SHP77 (cell line): ENCODE results near the gene CDC34.

Source experiments
- DNase-seq, 2 experiments: peaks; one replicate each; lab custom pipeline; 2025; lab: John Stamatoyannopoulos, UW

CDC34 gene

DNA sequence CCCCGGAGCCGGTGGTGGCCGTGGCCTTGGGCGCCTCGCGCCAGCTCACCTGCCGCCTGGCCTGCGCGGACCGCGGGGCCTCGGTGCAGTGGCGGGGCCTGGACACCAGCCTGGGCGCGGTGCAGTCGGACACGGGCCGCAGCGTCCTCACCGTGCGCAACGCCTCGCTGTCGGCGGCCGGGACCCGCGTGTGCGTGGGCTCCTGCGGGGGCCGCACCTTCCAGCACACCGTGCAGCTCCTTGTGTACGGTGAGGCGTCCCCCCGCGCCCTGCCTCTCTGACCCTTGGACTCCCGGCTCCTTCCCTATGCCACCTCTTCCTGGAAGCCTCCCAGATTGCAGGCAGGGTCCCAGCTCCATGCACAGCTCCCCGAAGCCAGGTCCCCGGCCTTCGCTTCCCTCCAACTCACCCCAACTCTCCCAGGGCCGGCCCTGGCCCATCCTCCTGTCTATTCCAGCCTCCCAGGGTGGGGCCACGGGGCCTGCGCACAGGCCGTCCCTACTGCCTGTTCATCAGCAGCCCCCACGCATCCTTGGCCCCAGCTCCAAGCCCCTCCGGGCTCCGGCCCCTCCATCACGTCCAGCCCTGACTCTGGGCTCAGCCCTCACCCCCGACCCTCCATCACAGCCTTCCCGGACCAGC lies 33.6 kb upstream of the CDC34 start:
- no peak for DNase-seq

DNA sequence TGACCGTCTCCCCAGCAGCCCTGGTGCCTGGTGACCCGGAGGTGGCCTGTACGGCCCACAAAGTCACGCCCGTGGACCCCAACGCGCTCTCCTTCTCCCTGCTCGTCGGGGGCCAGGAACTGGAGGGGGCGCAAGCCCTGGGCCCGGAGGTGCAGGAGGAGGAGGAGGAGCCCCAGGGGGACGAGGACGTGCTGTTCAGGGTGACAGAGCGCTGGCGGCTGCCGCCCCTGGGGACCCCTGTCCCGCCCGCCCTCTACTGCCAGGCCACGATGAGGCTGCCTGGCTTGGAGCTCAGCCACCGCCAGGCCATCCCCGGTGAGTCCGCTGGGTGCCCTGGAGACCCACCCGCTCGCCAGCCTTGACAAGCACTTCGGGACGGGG lies 33.1 kb upstream of the CDC34 start:
- DNase-seq = no peak

DNA sequence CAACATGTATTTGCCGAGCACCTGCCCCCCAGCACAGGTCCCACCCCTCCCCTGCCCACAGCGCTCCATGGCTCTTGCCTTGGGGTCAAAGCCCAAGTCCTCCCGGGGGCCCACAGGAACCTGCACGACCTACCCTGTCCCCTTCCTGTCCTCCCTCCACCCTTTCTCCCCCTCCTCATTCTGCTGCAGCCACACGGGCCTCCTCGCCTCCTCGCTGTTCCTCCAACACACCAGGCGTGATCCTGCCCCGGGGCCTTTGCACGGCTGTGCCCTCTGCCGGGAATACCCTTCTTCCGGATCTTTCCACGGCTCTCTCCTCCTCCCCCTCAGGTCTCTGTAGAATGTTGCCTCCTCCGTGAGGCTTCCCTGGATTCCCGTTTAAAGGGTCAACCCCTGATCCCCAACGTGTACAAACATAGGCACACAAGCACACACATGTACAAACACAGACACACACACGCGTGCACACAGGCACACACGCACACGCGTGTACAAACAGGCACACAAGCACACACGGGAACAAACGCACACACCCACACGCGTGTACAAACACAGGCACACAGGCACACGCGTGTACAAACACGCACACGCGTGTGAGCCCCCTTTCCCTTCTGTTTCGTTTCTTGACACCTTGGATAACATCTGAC lies 32.5 kb upstream of the CDC34 start:
- no peak for DNase-seq

DNA sequence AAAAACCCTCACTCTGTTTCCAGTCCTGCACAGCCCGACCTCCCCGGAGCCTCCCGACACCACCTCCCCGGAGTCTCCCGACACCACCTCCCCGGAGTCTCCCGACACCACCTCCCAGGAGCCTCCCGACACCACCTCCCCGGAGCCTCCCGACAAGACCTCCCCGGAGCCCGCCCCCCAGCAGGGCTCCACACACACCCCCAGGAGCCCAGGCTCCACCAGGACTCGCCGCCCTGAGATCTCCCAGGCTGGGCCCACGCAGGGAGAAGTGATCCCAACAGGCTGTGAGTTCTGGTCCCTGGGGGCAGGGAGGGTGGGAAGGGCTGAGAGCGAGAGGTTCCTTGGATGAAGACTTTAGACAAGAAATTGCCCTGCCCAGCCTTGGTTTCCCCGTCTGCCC lies 29.9 kb upstream of the CDC34 start:
- no peak for DNase-seq

DNA sequence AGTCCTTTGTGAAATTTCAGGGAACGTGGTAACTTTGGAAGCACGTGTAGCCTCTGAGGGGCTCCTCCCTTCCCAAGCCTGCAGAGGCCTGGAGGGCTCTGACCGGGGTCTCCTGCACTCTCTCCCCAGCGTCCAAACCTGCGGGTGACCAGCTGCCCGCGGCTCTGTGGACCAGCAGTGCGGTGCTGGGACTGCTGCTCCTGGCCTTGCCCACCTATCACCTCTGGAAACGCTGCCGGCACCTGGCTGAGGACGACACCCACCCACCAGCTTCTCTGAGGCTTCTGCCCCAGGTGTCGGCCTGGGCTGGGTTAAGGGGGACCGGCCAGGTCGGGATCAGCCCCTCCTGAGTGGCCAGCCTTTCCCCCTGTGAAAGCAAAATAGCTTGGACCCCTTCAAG lies 26.9 kb upstream of the CDC34 start:
- DNase-seq = no peak

DNA sequence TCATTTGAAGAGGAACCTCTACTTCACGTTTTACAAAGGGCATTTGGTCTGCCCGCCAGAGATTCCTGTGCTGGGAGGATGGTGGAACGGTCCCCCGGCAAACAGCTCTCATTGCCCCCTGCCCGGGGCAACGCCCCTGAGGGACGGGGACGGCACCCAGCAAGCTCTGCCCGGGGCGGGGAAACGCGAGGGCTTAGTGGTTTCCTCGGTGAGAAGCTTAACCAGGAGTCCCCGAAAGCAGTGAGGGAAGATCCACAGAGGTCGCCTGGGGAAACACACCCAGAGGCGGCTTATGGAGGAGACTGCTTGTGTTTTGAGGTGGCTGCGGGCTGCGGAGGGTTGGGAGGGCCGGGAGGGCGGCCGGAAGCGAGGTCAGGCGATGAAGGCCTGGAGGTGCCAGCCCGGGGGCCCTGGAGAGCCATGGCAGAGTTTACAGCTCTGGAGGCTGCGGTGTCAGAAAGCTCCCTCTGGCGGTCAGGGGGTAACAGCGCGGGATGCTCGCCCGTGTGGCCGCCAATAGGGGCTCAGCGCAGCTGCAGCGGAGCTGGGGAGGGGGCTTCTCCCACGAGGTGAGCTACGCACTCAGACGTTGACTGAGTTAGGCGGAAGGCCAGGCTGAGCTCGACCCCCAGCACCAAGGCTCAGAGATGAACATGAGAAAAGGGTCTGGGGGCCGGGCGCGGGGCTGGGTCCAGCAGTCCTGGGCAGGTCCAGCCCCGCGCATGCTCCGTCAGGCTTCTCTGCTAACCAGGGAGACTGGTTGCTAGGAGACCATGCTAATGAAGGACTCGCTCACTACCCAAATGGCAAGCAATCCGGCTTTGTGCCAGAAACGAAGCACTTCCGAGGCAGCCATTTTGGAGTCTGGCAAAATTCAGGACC lies 24.9 kb upstream of the CDC34 start:
- peak; percentile 97 to 99 for DNase-seq

DNA sequence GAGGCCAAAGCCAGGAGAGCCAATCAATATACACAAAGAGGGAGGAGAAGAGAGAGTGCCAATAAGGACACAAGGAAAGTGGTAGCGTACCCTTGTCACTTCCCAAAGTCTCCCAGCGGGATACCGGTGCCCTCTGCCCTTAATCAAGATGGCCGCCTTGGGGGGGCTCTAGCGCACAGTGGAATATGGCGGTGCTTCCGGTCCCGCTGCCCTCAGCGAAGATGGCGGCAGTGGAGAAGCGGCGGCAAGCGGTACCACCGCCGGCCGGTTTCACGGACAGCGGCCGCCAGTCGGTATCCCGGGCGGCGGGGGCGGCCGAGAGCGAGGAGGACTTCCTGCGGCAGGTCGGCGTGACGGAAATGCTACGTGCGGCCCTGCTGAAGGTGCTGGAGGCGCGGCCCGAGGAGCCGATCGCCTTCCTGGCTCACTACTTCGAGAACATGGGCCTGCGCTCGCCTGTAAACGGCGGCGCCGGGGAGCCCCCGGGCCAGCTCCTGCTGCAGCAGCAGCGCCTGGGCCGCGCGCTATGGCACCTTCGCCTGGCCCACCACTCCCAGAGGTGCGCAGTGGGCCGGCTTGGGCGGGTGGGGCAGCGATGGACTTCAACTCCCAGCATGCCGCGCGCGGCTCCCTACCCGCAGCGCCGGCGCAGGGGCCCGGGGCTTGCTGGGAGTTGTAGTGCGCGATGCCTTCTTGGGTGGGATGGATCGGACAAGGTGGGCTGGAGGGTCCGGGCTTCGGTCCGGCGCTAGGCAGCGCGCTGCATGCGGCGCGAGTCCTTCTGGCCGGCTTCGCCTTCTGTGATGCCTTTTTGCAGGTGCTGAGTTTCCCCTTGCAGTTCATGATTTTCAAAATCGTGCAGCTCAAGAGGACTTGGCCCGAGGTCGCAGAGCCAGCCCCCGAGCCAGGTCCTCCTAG lies 24.0 kb upstream of the CDC34 start, which contains the start of gene TPGS1:
Gene TPGS1 (plus strand): TSS at position 212 of the 918 bp plus-strand sequence. CDS start 10 bp downstream, at position 222.
- peak; percentile 57 to 85 for DNase-seq

DNA sequence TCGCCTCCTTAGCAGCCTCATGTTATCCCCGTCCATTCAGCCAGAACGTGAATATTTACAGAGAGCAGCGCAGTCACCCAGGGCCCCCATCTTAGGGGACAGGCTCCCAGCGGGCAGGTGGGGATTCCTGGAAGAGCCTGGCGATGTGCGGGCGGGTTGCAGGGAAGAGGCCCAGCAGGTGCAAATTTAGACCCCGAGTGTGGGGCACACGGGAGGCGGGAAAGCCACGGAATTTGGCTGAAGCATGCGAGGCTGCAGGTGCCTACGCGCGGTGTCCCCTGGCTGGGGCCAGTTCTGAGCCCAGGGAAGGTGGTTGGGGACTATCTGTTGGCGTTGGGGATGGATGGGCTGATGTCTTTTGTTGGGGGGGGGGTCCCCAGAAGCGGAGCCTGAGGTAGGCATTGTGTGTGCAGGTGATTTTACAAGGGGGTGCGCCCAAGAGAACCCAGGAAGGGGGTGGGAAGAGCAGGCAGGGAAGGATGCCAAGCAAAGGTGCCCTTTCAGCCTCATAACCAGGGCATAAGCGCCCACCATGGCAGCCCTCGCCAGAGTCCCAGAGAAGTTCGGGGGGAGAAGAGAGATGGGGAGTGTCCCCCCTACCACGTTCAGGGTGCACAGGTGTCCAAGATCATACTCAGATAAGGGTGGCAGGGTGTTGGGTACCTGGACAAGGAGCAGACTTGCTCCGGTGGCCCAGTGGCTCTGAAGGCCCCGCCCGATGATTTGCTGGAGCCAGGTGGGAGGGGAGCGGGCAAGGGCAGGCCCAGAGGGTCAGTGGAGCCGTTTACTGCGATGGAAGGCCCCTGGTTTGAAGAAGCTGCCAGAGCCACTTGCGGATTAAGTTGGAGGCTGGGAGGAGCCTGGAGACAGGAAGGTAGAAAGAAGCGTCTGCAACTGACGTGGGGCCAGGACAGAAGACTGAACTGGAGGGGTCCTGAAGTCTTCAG lies 23.1 kb upstream of the CDC34 start:
- DNase-seq = no peak

DNA sequence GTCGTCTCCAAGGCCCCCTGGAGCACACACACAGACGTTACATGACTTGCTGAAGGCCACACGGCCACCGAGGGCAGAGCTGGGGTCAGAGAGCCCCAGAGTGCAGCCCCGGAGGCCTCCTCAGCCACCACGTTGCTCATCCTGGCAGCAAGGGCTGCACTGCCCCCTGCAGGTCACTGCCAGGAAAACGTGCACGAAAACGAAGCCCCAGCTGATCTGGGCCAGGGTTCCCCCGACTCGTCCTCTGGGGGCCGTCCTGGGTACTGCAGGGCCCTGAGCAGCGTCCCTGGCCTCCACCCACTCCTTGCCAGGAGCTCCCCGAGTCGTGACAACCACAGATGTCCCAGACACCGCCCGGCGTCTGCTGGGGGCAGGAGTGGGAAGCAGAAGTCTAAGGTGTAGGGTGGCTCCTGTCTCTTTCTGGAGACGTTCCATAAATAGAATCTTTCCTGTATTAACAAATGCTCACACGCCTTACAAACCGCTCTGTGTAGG lies 20.9 kb upstream of the CDC34 start:
- peak; percentile 83 to 87 for DNase-seq

DNA sequence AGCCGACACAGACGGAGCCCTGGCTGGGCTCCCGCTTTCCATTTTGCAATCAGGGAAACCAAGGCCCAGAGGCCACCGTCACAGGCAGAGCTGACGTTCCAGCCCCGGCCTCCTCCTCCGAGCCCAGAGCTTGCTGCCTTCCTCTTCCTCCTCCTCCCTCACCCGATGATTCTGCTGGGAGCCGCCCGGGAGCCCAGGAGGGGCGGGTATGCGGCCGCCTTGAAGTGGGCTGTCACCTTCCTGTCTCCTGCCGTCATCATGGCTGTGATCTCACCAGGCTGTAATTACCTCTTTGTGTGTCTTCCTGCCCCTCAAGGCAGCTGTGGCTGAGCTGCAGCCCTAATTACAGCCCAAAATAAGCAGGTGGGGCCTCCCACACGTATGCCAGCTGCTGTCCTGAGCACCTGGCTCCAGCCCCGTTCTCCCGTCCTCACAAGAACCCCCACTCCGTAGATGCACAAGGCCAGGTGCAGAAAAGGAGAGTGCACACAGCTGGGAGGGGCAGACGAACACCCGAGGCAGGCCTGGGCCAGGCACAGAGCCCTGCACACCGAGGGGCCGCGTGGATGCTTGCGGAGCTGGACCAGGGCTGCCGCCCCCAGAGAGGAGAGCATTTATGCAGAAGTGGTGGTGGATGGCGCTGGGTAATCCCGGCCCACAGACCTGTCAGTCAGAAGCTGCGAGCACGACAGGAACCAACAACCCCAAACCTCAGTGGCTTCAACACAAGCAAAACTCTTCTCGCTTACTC lies 20.3 kb upstream of the CDC34 start:
- peak; percentile 93 to 98 for DNase-seq

DNA sequence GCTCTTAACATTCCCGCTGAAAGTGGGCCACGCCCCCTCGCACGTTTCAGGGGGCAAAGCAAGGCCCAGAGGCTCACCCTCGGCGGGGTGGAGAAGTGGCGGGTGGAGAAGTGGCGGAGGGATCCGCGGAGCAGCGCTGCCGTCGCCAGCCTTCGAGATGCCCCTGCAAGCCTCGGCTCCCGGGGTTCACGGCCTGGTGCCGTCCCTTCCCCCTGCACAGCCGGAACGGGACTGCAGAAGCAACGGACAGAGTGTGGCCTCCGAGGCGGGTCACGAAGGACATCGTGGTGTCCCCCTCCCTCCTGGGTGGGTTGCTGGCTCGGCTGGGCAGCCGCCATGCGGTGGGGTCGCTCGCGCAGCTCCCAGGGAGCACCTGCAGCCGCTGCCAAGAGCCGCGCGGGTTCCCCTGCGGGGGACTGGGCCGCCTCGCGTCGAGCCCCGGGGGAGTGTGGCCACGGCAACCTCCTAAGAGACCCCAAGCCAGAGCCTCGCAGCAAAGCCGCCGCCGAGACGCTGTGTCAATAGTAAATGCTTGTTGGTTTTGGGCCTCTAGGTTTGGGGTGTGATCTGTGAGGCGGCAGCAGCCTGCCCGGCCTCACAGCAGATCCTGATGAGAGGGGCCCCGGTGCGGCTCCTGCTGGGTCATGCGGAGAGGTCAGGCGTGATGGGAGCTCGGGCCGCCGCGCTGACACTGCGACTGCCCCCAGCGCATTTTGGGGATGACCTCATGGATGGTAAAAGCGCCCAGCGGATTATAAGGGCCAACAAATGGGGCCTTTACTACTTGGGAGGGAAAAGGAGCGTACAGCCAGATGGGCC lies 18.8 kb upstream of the CDC34 start:
- DNase-seq = peak; percentile 82 to 89

DNA sequence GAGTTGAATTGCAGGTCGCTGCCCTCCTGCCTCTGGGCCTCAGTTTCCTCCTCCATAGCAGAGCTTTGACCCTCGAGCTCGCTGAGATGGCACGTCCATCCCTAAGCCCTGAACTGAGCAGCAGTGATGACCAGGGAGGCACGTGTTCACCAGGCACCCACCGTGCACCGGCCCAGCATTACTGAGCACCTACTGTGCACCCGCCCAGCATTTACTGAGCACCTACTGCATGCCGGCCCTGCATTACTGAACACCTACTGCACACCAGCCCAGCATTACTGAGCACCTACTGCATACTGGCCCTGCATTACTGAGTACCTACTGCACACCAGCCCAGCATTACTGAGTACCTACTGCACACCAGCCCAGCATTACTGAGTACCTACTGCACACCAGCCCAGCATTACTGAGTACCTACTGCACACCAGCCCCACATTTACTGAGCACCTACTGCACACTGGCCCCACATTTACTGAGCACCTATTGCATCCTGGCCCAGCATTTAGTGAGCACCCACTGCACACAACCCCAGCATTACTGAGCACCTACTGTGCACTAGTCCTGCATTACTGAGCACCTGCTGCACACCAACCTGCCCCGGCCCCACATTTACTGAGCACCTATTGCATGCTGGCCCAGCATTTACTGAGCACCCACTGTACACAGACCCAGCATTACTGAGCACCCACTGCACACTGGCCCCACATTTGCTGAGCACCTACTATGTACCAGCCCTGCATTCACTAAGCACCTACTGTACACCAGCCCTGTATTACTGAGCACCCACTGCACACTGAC lies 18.0 kb upstream of the CDC34 start:
- no peak for DNase-seq

DNA sequence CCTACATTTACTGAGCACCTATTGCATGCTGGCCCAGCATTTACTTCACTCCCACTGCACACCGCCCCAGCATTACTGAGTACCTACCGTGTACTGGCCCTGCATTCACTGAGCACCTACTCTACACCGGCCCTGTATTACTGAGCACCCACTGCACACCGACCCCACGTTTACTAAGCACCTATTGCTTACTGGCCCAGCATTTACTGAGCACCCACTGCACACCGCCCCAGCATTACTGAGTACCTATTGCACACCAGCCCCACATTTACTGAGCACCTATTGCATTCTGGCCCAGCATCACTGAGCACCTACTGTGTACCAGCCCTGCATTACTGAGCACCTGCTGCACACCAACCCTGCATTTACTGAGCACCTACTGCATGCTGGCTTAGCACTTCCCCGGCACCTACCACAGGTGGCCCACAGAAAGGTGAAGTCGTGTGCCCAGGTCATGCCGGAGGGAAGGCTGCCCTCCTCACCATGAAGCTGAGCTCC lies 17.3 kb upstream of the CDC34 start:
- no peak for DNase-seq

DNA sequence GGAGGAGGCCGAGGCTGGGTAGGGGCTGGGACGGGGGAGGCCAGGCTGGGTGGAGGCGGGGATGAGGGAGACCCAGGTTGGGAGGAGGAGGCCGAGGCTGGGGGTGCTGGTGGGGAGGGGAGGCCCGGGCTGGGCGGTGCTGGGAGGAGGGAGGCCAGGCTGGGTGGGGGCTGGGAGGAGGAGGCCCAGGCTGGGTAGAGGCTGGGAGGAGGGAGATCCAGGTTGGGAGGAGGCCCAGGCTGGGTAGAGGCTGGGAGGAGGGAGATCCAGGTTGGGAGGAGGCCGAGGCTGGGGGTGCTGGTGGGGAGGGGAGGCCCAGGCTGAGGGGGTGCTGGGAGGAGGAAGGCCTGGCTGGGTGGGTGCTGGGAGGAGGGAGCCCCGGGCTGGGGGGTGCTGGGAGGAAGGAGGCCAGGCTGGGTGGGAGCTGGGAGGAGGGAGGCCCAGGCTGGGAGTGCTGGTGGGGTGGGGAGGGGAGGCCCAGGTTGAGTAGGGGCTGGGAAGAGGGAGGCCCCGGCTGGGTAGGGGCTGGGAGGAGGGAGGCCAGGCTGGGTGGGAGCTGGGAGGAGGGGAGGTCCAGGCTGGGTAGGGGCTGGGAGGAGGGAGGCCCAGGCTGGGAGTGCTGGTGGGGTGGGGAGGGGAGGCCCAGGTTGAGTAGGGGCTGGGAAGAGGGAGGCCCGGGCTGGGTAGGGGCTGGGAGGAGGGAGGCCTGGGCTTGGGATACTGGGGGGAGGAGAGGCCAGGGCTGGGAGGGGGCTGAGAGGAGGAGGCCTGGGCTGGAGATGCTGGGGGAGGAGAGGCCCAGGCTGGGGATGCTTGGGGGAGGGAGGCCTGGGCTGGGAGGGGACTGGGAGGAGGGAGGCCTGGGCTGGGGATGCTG lies 13.6 kb upstream of the CDC34 start:
- no peak for DNase-seq

DNA sequence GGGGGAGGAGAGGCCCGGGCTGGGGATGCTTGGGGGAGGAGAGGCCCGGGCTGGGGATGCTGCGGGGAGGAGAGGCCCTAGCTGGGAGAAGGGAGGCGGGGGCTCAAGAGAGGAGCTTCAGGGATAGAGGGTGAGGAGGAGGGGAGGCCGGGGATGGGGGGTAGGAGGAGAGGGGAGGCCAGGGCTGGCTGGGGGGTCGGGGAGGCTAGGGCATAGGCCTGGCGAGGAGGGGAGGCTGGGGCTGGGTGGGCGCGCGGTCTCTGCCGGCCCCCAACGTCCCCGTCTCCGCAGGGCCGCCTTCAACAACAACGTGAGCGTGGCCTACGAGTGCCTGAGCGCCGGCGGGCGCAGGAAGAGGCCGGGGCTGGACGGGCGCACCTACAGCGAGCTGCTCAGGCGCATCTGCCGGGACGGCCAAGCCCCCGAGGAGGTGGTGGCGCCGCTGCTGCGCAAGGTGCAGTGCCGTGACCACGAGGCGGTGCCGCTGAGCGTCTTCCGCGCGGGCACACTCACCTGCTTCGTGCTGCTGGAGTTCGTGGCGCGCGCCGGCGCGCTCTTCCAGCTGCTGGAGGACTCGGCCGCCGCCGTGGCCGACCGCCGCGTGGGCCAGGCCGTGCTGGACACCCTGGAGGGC lies 12.8 kb upstream of the CDC34 start:
- DNase-seq = no peak

DNA sequence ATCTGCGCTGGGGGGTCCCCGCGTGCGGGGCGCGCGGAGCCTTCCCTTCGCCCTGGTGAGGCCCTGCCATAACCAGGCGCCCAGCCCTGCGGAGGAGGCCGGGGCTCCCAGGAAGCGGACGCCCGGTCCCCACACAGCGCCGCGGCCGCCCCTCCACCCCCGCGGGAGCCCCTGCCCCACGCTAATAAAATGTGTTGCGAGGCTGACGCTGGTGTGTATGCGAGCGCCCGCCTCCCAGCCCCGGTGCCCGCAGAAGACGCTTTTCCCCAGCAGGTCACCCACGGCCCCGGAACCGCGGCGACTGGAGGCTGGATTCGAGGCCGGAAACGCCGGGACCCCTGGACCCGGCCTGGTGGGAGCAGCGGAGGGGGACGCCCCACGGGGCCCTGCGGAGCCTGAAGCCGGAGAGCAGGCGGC lies 12.1 kb upstream of the CDC34 start:
- no peak for DNase-seq
